HCT116 (cell line): ENCODE results near the gene PTPRO. TPM values are rescaled to one million over a fixed set of nuclear protein-coding genes. Genes with fewer than 3 reads are reported as not detected.

ENCODE experiments used
- ATAC-seq: fragments of 200-7000 bp; cut with Tn5 transposase; 2 replicates; pipeline ENCODE4 v1.9.1; 2020; ENCODE audit warnings: mild to moderate bottlenecking, moderate library complexity
- BruUV-seq: library from RNA; stranded (reverse); fragments of 400-500 nt; replicated peaks from 2 replicates; lab custom pipeline; 2021; lab: Mats Ljungman, UMichigan
- CTCF ChIA-PET: fragments of 300-600 bp; sonication (Branson Sonifier 250); formaldehyde crosslinking; loops from one replicate; lab custom pipeline; 2021; ENCODE audit warnings: antibody characterized with exemption; lab: Charles Lee
- POLR2A ChIA-PET: fragments of 300-600, 350-600 bp; sonication (Branson Sonifier 250); formaldehyde crosslinking; loops from one replicate; lab custom pipeline; 2021; ENCODE audit warnings: antibody characterized with exemption; lab: Charles Lee
- RAD21 ChIA-PET, 2 experiments: fragments of 300-600 bp; sonication (Branson Sonifier 250); formaldehyde crosslinking; loops; one replicate each; lab custom pipeline; 2023; ENCODE audit warnings: low total read pairs in 2 of 2; ENCODE audit not compliant: uncharacterized antibody in 2 of 2, unreplicated experiment in 2 of 2, low non-redundant PET in 1 of 2; lab: Charles Lee
- DNase-seq: peaks from one replicate; pipeline ENCODE4 v3.0.0-alpha.2; 2010; ENCODE audit warnings: low read depth, low spot score
- H2AFZ ChIP-seq: fragments of 200-600 bp; shearing (Covaris generic), sonication (generic); 2 replicates; pipeline ENCODE4 v1.6.1; 2017; ENCODE audit warnings: low read depth, mixed run types, mixed read lengths, antibody characterized with exemption, low read length; ENCODE audit not compliant: poor library complexity, severe bottlenecking
- H3K27ac ChIP-seq: 2 replicates; pipeline ENCODE4 v1.5.1; 2012; ENCODE audit warnings: low read depth, low read length
- H3K27me3 ChIP-seq: fragments of 200-600 bp; sonication (generic); 2 replicates; pipeline ENCODE4 v1.6.1; 2016; ENCODE audit warnings: mixed run types, low read length, mixed read lengths; ENCODE audit not compliant: insufficient read depth
- H3K36me3 ChIP-seq, 2 experiments: fragments of 200-500 bp in 1 of 2; fragments of 200-600 bp in 1 of 2; sonication (Bioruptor generic) in 1 of 2; sonication (generic) in 1 of 2; 2 replicates each; pipeline versions ENCODE4 v1.5.1 to v1.6.1; 2014 to 2016; ENCODE audit warnings: low read length in 2 of 2, inconsistent platforms in 1 of 2, mixed read lengths in 1 of 2, mixed run types in 1 of 2; ENCODE audit not compliant: insufficient read depth in 2 of 2, control insufficient read depth in 1 of 2
- H3K4me1 ChIP-seq, 2 experiments: fragments of 200-600 bp in 1 of 2; sonication (generic) in 1 of 2; 2 replicates each; pipeline versions ENCODE4 v1.5.1 to v1.6.1; 2012 to 2017; ENCODE audit warnings: low read length in 2 of 2, inconsistent platforms in 1 of 2, mild to moderate bottlenecking in 1 of 2, mixed read lengths in 1 of 2, mixed run types in 1 of 2, moderate library complexity in 1 of 2; ENCODE audit not compliant: insufficient read depth in 2 of 2, control insufficient read depth in 1 of 2
- H3K4me2 ChIP-seq: fragments of 200-600 bp; sonication (generic); 2 replicates; pipeline ENCODE4 v1.6.1; 2017; ENCODE audit warnings: mixed run types, low read length, mixed read lengths
- H3K4me3 ChIP-seq, 2 experiments: fragments of 200-600 bp in 1 of 2; sonication (generic) in 1 of 2; replicated peaks in 1 of 2; 2 replicates each; pipeline ENCODE4 v1.5.1; 2011 to 2016; ENCODE audit warnings: low read length in 2 of 2, control low read depth in 1 of 2, low read depth in 1 of 2, mild to moderate bottlenecking in 1 of 2, mixed read lengths in 1 of 2, mixed run types in 1 of 2
- H3K79me2 ChIP-seq: fragments of 200-600 bp; sonication (generic); 2 replicates; pipeline ENCODE4 v1.6.1; 2017; ENCODE audit warnings: mild to moderate bottlenecking, mixed run types, low read length, moderate library complexity, mixed read lengths; ENCODE audit not compliant: insufficient read depth
- H3K9ac ChIP-seq: fragments of 200-600 bp; sonication (generic); 2 replicates; pipeline ENCODE4 v1.6.1; 2016; ENCODE audit warnings: low read length, mixed read lengths
- H3K9me2 ChIP-seq: fragments of 200-600 bp; sonication (generic), shearing (Covaris generic); 2 replicates; pipeline ENCODE4 v1.6.1; 2017; ENCODE audit warnings: mixed run types, mild to moderate bottlenecking, moderate library complexity; ENCODE audit not compliant: insufficient read depth
- H3K9me3 ChIP-seq, 2 experiments: fragments of 200-500 bp in 1 of 2; fragments of 200-600 bp in 1 of 2; sonication (Bioruptor generic) in 1 of 2; sonication (generic) in 1 of 2; 2 replicates each; pipeline ENCODE4 v1.6.1; 2014 to 2017; ENCODE audit warnings: low read length in 2 of 2, mixed read lengths in 2 of 2, inconsistent platforms in 1 of 2, low read depth in 1 of 2, mild to moderate bottlenecking in 1 of 2, mixed run types in 1 of 2, moderate library complexity in 1 of 2; ENCODE audit not compliant: control insufficient read depth in 1 of 2, insufficient read depth in 1 of 2
- H4K20me1 ChIP-seq: fragments of 200-600 bp; sonication (generic), shearing (Covaris generic); 2 replicates; pipeline ENCODE4 v1.6.1; 2017; ENCODE audit warnings: mixed run types, mild to moderate bottlenecking, moderate library complexity; ENCODE audit not compliant: insufficient read depth
- ATF3 ChIP-seq: IDR thresholded peaks from 2 replicates; pipeline ENCODE4 v1.6.1; 2012
- CBX3 ChIP-seq: IDR thresholded peaks from 2 replicates; pipeline ENCODE4 v1.6.1; 2012; ENCODE audit warnings: low read depth
- CEBPB ChIP-seq: IDR thresholded peaks from 2 replicates; pipeline ENCODE4 v1.6.1; 2012; ENCODE audit warnings: low read depth
- EGR1 ChIP-seq: IDR thresholded peaks from 2 replicates; pipeline ENCODE4 v1.6.1; 2012; ENCODE audit warnings: low read depth
- ELF1 ChIP-seq: IDR thresholded peaks from 2 replicates; pipeline ENCODE4 v1.6.1; 2012; ENCODE audit warnings: low read depth, borderline replicate concordance
- EZH2phosphoT487 ChIP-seq: fragments of 200-600 bp; IDR thresholded peaks from 2 replicates; pipeline ENCODE4 v1.6.1; 2018; ENCODE audit warnings: antibody characterized with exemption, borderline replicate concordance
- FOSL1 ChIP-seq: IDR thresholded peaks from 2 replicates; pipeline ENCODE4 v1.6.1; 2012; ENCODE audit warnings: low read depth
- JUND ChIP-seq: IDR thresholded peaks from 2 replicates; pipeline ENCODE4 v1.6.1; 2012
- MAX ChIP-seq: IDR thresholded peaks from 2 replicates; pipeline ENCODE4 v1.6.1; 2012
- POLR2A ChIP-seq: IDR thresholded peaks from 2 replicates; pipeline ENCODE4 v1.7.0; 2011; ENCODE audit warnings: borderline replicate concordance; ENCODE audit not compliant: insufficient read depth, insufficient read length; ENCODE audit errors: extremely low read depth
- POLR2AphosphoS5 ChIP-seq: IDR thresholded peaks from 2 replicates; pipeline ENCODE4 v1.6.1; 2011; ENCODE audit warnings: mild to moderate bottlenecking, low read depth, low read length, moderate library complexity
- RAD21 ChIP-seq: IDR thresholded peaks from 2 replicates; pipeline ENCODE4 v1.6.1; 2012; ENCODE audit warnings: low read depth, mild to moderate bottlenecking
- REST ChIP-seq: IDR thresholded peaks from 2 replicates; pipeline ENCODE4 v1.6.1; 2012; ENCODE audit warnings: low read depth
- SIN3A ChIP-seq: IDR thresholded peaks from 2 replicates; pipeline ENCODE4 v1.6.1; 2012; ENCODE audit warnings: low read depth
- SP1 ChIP-seq: IDR thresholded peaks from 2 replicates; pipeline ENCODE4 v1.6.1; 2012; ENCODE audit warnings: low read depth
- SRF ChIP-seq: IDR thresholded peaks from 2 replicates; pipeline ENCODE4 v1.6.1; 2012; ENCODE audit warnings: low read depth
- YY1 ChIP-seq: IDR thresholded peaks from 2 replicates; pipeline ENCODE4 v1.6.1; 2011; ENCODE audit warnings: low read length, low read depth, moderate library complexity, mild to moderate bottlenecking; ENCODE audit not compliant: insufficient replicate concordance; ENCODE audit errors: extremely low read depth
- ZBTB33 ChIP-seq: IDR thresholded peaks from 2 replicates; pipeline ENCODE4 v1.6.1; 2011; ENCODE audit warnings: mild to moderate bottlenecking, low read length, moderate library complexity; ENCODE audit not compliant: insufficient replicate concordance; ENCODE audit errors: extremely low read depth
- ZFX ChIP-seq: fragments of 450-650 bp; IDR thresholded peaks from 2 replicates; pipeline ENCODE4 v1.6.1; 2017
- ZNF274 ChIP-seq: fragments of 200-500 bp; sonication (Bioruptor generic); IDR thresholded peaks from 2 replicates; pipeline ENCODE4 v1.6.1; 2014; ENCODE audit warnings: mild to moderate bottlenecking, low read depth, low read length, inconsistent platforms
- intact Hi-C: fragments of 100-400 bp; cut with micrococcal nuclease; formaldehyde crosslinking; loops from 2 replicates; pipeline ENCODE4 v1.10.0; 2022
- total RNA-seq: library from RNA; stranded (reverse); gene quantifications from one replicate; pipeline ENCODE4 v1.2.1, GENCODE V29; 2021; ENCODE audit not compliant: unreplicated experiment

The PTPRO gene
- total RNA-seq, 1 experiment from 2014 or later, result not detected

GRCh38 chr12:15273896-15274295, 48.4 kb upstream of the PTPRO start:
- ATAC-seq, result no peak
- H3K9me3 ChIP-seq, result no peaks in the 10 kb centered on the region
- H3K9ac ChIP-seq, result no peak overlapping the region
- TF ChIP-seq RAD21, result no peak
- no peak for TF ChIP-seq CBX3
- TF ChIP-seq MAX, result no peak
- TF ChIP-seq CEBPB, result no peak
- TF ChIP-seq EGR1, result no peak
- no peak for TF ChIP-seq EZH2phosphoT487
- no peak for TF ChIP-seq SRF
- TF ChIP-seq YY1, result no peak
- no peak for TF ChIP-seq REST
- no peak for TF ChIP-seq POLR2A
- no peak for TF ChIP-seq POLR2AphosphoS5
- TF ChIP-seq ELF1, result no peak
- no peak for TF ChIP-seq JUND
- no peak for TF ChIP-seq SP1
- no peak for TF ChIP-seq ZBTB33
- TF ChIP-seq ZFX, result no peak
- TF ChIP-seq ATF3, result no peak
- TF ChIP-seq FOSL1, result no peak
- no peak for TF ChIP-seq SIN3A
- no peak for TF ChIP-seq ZNF274
- H3K27ac ChIP-seq, result no peak overlapping the region
- DNase-seq, result no peak
- H3K79me2 ChIP-seq, result no peaks in the 10 kb centered on the region
- POLR2A ChIA-PET, result no interaction called here
- CTCF ChIA-PET, result interaction anchor here (4.1 kb wide), 1 partner anchor 250 kb away, joined by 18 read pairs; no protein-coding TSS in a partner anchor
- no peak overlapping the region for H2AFZ ChIP-seq
- no peaks in the 10 kb centered on the region for H3K9me2 ChIP-seq
- RAD21 ChIA-PET, result no interaction called here
- intact Hi-C loops, result loop anchor here (10.0 kb wide), 1 partner anchor 311 kb away; no protein-coding TSS in a partner anchor
- no TSS peak for BruUV-seq
- no peaks in the 10 kb centered on the region for H3K36me3 ChIP-seq
- H4K20me1 ChIP-seq, result no peaks in the 10 kb centered on the region; the same call in 1 of the 2 replicates
- no peak overlapping the region for H3K4me3 ChIP-seq
- H3K4me1 ChIP-seq, result no peaks in the 10 kb centered on the region
- no peaks in the 10 kb centered on the region for H3K27me3 ChIP-seq
- H3K4me2 ChIP-seq, result no peak overlapping the region
